K562 (cell line): Measurements from ENCODE around the gene SLC2A2. TPM values are rescaled to one million over a fixed set of nuclear protein-coding genes. Genes with fewer than 3 reads are reported as not detected.

Experiments
- ARID1B ChIP-seq: fragments of 450-650 bp; IDR thresholded peaks from 2 replicates; pipeline ENCODE4 v1.6.1; 2016; ENCODE audit warnings: antibody characterized with exemption, mild to moderate bottlenecking, inconsistent platforms
- FOXA3 ChIP-seq, 2 experiments: fragments of 450-650 bp in 1 of 2; sonication (generic) in 1 of 2; formaldehyde crosslinking; IDR thresholded peaks in 1 of 2; conservative IDR thresholded peaks in 1 of 2; 2 replicates each; pipeline versions ENCODE4 v1.4.0 to v1.8.0; 2020 to 2022; ENCODE audit warnings: mild to moderate bottlenecking in 2 of 2, missing genetic modification reagents in 1 of 2
- FOXJ2 ChIP-seq: fragments of 200-800 bp; sonication (Bioruptor generic); IDR thresholded peaks from 2 replicates; pipeline ENCODE4 v1.6.1; 2016; ENCODE audit warnings: missing genetic modification characterization, missing compliant biosample characterization
- NCOR1 ChIP-seq: fragments of 450-650 bp; IDR thresholded peaks from 2 replicates; pipeline ENCODE4 v1.6.1; 2016; ENCODE audit warnings: mild to moderate bottlenecking, moderate library complexity
- NFE2 ChIP-seq: IDR thresholded peaks from 2 replicates; pipeline ENCODE4 v1.6.1; 2014; ENCODE audit warnings: antibody characterized with exemption, low read depth
- NR2C2 ChIP-seq, 2 experiments: fragments of 200-800 bp in 1 of 2; sonication (Bioruptor generic) in 1 of 2; sonication (generic) in 1 of 2; formaldehyde crosslinking in 1 of 2; IDR thresholded peaks; 2 replicates each; pipeline versions ENCODE4 v1.6.1 to v1.8.0; 2016 to 2022; ENCODE audit warnings: mild to moderate bottlenecking in 1 of 2, missing compliant biosample characterization in 1 of 2, missing genetic modification characterization in 1 of 2, missing genetic modification reagents in 1 of 2
- POLR2G ChIP-seq: fragments of 200-400 bp; formaldehyde crosslinking; IDR thresholded peaks from 2 replicates; pipeline ENCODE4 v1.6.1; 2017; ENCODE audit warnings: low read depth, mild to moderate bottlenecking, antibody characterized with exemption, low read length, moderate library complexity
- RBM39 ChIP-seq: fragments of 200-400 bp; formaldehyde crosslinking; optimal IDR thresholded peaks from 2 replicates; pipeline ENCODE3; 2018; ENCODE audit warnings: low read depth, low read length
- SMARCE1 ChIP-seq: fragments of 450-650 bp; IDR thresholded peaks from 2 replicates; pipeline ENCODE4 v1.7.1; 2016; ENCODE audit warnings: mild to moderate bottlenecking
- SREBF2 ChIP-seq: sonication (generic); formaldehyde crosslinking; IDR thresholded peaks from 2 replicates; pipeline ENCODE4 v1.4.0; 2020; ENCODE audit warnings: mild to moderate bottlenecking, missing genetic modification reagents
- STAT5B ChIP-seq: fragments of 250-450 bp; sonication (Bioruptor Pico); IDR thresholded peaks from 2 replicates; pipeline ENCODE4 v1.8.0; 2021; ENCODE audit warnings: mild to moderate bottlenecking, inconsistent platforms
- TAL1 ChIP-seq: fragments of 450-650 bp; IDR thresholded peaks from 2 replicates; pipeline ENCODE4 v1.6.1; 2016; ENCODE audit warnings: mild to moderate bottlenecking
- ZKSCAN3 ChIP-seq: fragments of 250-450 bp; sonication (Bioruptor Pico); IDR thresholded peaks from 2 replicates; pipeline ENCODE4 v1.4.0; 2020
- ZNF436 ChIP-seq: fragments of 250-450, 450-650 bp; sonication (Bioruptor Pico); formaldehyde crosslinking; IDR thresholded peaks from 2 replicates; pipeline ENCODE4 v1.7.0; 2020; ENCODE audit warnings: mild to moderate bottlenecking
- polyA plus RNA-seq, 8 experiments: library from polyadenylated mRNA; depleted of rRNA in 4 of 8; stranded (reverse) in 5 of 8; unstranded in 3 of 8; fragments of >200 nt; fragmentation: Nextera tagmentation in 2 of 8; fragmentation: Illumina TruSeq in 1 of 8; extraction: Ambion mirVana in 2 of 8; extraction: Trizol in 1 of 8; gene quantifications; 2 replicates each; pipeline versions ENCODE4 v1.2.1 to v1.2.3, GENCODE V29; 2011 to 2014; ENCODE audit warnings: inconsistent platforms in 1 of 8, missing spikeins in 1 of 8
- total RNA-seq, 7 experiments: library from RNA; depleted of rRNA in 6 of 7; stranded (reverse); fragments of >200 nt in 6 of 7; fragmentation: Illumina TruSeq in 2 of 7; extraction: Trizol in 2 of 7; gene quantifications; 2 replicates each; pipeline versions ENCODE4 v1.2.1 to v1.2.3, GENCODE V29; 2011 to 2021; ENCODE audit warnings: low replicate concordance in 1 of 7
- TF ChIP-seq, protein P1 (sequence below), 3 experiments: fragments of 200-800 bp in 1 of 3; fragments of 250-450 bp in 1 of 3; fragments of 450-650 bp in 1 of 3; sonication (Bioruptor Pico) in 1 of 3; sonication (Bioruptor generic) in 1 of 3; formaldehyde crosslinking in 1 of 3; IDR thresholded peaks; 2 replicates each; pipeline versions ENCODE4 v1.6.1 to v1.8.0; 2016 to 2022; ENCODE audit warnings: mild to moderate bottlenecking in 2 of 3, missing genetic modification characterization in 2 of 3, missing compliant biosample characterization in 1 of 3, moderate library complexity in 1 of 3
- TF ChIP-seq, protein P2 (sequence below): fragments of 450-650 bp; IDR thresholded peaks from 2 replicates; pipeline ENCODE4 v1.6.1; 2017; ENCODE audit warnings: mild to moderate bottlenecking, moderate library complexity
- TF ChIP-seq, protein P3 (sequence below): fragments of 450-650 bp; IDR thresholded peaks from 2 replicates; pipeline ENCODE4 v1.6.1; 2016; ENCODE audit warnings: mild to moderate bottlenecking
- TF ChIP-seq, protein P4 (sequence below), 3 experiments: fragments of 200-800 bp in 1 of 3; sonication (Bioruptor generic) in 1 of 3; sonication (generic) in 1 of 3; formaldehyde crosslinking in 1 of 3; IDR thresholded peaks; 2 replicates each; pipeline versions ENCODE4 v1.6.1 to v1.8.0; 2016 to 2022; ENCODE audit warnings: mild to moderate bottlenecking in 2 of 3, missing compliant biosample characterization in 2 of 3, missing genetic modification characterization in 2 of 3, missing genetic modification reagents in 1 of 3

The SLC2A2 gene
- total and polyA plus RNA-seq, 9 of the 15 experiments (the other 6 are each of a cell fraction or from before 2014, with no cell fraction given), result 0.18 TPM; not detected in 8

DNA sequence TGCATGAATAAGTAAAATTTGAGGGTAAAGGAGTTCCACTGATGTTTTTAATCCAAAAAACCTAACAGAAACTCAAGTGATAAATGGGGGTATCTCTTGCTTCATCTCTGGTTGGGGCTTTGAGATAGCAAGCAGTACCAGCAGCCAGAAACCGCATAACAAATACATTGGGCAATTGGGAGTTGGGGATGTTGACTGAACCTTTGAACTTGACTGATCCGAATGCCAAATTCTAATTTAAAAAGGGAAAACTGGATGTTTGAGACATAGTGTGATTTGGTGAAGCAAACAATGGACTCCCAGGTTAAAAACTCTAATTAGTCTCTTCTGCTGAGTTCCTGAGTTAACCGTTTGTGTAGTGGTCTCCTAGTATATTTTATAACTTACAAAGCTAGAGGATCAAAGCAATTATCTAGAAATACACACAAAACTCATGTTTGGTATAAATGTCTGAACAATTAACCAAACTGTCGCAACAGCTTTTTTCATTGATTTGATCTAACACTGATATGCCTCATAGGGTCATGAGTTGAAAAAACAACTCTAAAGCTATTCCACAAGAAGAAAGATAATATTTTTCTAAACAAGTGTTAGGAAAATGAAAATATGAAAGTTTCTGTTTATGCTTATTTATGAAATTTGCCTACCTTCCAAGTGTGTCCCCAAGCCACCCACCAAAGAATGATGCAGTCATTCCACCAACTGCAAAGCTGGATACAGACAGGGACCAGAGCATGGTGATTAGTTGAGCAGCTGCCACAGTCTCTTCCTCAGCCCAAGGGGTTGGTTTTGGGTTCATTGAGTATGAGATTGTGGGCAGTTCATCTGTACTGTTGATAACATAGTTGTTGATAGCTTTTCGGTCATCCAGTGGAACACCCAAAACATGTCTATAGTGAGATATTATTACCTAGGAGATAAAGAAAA lies 12.4 kb downstream of the SLC2A2 start (continued):
- TF ChIP-seq, protein P1, sequence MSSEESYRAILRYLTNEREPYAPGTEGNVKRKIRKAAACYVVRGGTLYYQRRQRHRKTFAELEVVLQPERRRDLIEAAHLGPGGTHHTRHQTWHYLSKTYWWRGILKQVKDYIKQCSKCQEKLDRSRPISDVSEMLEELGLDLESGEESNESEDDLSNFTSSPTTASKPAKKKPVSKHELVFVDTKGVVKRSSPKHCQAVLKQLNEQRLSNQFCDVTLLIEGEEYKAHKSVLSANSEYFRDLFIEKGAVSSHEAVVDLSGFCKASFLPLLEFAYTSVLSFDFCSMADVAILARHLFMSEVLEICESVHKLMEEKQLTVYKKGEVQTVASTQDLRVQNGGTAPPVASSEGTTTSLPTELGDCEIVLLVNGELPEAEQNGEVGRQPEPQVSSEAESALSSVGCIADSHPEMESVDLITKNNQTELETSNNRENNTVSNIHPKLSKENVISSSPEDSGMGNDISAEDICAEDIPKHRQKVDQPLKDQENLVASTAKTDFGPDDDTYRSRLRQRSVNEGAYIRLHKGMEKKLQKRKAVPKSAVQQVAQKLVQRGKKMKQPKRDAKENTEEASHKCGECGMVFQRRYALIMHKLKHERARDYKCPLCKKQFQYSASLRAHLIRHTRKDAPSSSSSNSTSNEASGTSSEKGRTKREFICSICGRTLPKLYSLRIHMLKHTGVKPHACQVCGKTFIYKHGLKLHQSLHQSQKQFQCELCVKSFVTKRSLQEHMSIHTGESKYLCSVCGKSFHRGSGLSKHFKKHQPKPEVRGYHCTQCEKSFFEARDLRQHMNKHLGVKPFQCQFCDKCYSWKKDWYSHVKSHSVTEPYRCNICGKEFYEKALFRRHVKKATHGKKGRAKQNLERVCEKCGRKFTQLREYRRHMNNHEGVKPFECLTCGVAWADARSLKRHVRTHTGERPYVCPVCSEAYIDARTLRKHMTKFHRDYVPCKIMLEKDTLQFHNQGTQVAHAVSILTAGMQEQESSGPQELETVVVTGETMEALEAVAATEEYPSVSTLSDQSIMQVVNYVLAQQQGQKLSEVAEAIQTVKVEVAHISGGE (CRISPR knock-in tag; IDR thresholded peaks at IDR 0.05), result no peak
- TF ChIP-seq, protein P2, sequence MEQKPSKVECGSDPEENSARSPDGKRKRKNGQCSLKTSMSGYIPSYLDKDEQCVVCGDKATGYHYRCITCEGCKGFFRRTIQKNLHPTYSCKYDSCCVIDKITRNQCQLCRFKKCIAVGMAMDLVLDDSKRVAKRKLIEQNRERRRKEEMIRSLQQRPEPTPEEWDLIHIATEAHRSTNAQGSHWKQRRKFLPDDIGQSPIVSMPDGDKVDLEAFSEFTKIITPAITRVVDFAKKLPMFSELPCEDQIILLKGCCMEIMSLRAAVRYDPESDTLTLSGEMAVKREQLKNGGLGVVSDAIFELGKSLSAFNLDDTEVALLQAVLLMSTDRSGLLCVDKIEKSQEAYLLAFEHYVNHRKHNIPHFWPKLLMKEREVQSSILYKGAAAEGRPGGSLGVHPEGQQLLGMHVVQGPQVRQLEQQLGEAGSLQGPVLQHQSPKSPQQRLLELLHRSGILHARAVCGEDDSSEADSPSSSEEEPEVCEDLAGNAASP, result no peak
- TF ChIP-seq POLR2G, result no peak
- no peak for TF ChIP-seq ZKSCAN3 (CRISPR knock-in tag)
- TF ChIP-seq, protein P3, sequence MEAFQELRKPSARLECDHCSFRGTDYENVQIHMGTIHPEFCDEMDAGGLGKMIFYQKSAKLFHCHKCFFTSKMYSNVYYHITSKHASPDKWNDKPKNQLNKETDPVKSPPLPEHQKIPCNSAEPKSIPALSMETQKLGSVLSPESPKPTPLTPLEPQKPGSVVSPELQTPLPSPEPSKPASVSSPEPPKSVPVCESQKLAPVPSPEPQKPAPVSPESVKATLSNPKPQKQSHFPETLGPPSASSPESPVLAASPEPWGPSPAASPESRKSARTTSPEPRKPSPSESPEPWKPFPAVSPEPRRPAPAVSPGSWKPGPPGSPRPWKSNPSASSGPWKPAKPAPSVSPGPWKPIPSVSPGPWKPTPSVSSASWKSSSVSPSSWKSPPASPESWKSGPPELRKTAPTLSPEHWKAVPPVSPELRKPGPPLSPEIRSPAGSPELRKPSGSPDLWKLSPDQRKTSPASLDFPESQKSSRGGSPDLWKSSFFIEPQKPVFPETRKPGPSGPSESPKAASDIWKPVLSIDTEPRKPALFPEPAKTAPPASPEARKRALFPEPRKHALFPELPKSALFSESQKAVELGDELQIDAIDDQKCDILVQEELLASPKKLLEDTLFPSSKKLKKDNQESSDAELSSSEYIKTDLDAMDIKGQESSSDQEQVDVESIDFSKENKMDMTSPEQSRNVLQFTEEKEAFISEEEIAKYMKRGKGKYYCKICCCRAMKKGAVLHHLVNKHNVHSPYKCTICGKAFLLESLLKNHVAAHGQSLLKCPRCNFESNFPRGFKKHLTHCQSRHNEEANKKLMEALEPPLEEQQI, result no peak
- TF ChIP-seq RBM39, result no peak
- TF ChIP-seq NR2C2 (CRISPR knock-in tag; IDR thresholded peaks at IDR 0.05), result no peak
- peak; percentile 82 for TF ChIP-seq NR2C2 (tag; IDR thresholded peaks at IDR 0.05)
- TF ChIP-seq STAT5B, result no peak
- TF ChIP-seq SMARCE1, result peak; percentile 58; the same call in 1 of the 2 replicates
- TF ChIP-seq ZNF436 (CRISPR knock-in tag), result no peak
- peak; percentile 48; the same call in 1 of the 2 replicates for TF ChIP-seq NCOR1
- no peak for TF ChIP-seq FOXJ2
- TF ChIP-seq TAL1, result peak; percentile 36; the same call in 1 of the 2 replicates
- TF ChIP-seq, protein P4, sequence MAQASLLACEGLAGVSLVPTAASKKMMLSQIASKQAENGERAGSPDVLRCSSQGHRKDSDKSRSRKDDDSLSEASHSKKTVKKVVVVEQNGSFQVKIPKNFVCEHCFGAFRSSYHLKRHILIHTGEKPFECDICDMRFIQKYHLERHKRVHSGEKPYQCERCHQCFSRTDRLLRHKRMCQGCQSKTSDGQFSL (CRISPR knock-in tag; IDR thresholded peaks at IDR 0.05), result no peak
- TF ChIP-seq, protein P4 (tag; IDR thresholded peaks at IDR 0.05), result no peak
- TF ChIP-seq NFE2, result no peak
- peak; percentile 78 for TF ChIP-seq ARID1B
- TF ChIP-seq SREBF2 (CRISPR knock-in tag), result no peak
- TF ChIP-seq FOXA3 (CRISPR knock-in tag; conservative IDR thresholded peaks at IDR 0.05 in 1 of 2, IDR thresholded peaks at IDR 0.05 in 1 of 2), result peak in 1 of 2 experiments; percentile 95; a peak in 2 of 4 replicates
